CD4-positive, alpha-beta T cell treated with Interferon alpha-2 for 1 hour (primary cell): ENCODE measurements around the gene RDX.

Source experiments
- DNase-seq, 2 donors: peaks; one replicate each; pipeline ENCODE4 v3.0.0-alpha.2; 2020 to 2022

Gene RDX

DNA sequence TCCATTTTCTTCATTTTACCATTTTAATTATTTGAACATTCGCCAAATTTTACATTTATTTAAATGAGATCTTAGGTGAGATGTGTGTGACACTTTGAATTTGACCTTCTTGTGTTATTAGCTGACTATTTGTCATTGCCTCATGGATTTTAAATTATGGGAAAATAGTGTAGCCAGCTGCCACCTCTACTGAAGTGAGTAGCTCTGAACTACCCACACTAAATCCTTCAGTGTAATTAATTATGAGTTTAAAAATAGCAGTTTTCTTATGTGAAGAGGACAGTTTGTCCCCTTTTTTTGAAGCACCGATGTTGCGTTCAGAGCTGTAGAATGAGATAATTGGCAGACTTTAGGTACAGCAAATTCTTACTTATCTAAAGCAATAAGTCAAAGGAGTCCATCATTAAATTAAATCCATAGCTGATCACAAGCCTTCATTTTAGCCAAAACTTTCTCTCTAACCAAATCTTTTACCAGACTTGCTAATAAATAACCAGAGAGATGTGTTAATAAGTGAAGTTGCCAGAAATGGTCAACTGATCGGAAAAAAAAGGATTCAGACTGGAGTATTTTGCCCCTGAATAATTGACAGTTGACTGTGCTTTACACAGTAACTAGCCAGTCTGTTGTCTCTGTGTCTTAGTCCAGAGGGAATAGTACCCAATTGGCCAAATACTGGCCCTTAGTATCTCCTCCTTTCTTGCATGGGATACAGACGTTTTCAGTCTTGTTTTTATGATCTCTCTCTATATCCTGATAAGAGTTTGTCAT, 128.2 kb downstream of the RDX start:
- no peak for DNase-seq

DNA sequence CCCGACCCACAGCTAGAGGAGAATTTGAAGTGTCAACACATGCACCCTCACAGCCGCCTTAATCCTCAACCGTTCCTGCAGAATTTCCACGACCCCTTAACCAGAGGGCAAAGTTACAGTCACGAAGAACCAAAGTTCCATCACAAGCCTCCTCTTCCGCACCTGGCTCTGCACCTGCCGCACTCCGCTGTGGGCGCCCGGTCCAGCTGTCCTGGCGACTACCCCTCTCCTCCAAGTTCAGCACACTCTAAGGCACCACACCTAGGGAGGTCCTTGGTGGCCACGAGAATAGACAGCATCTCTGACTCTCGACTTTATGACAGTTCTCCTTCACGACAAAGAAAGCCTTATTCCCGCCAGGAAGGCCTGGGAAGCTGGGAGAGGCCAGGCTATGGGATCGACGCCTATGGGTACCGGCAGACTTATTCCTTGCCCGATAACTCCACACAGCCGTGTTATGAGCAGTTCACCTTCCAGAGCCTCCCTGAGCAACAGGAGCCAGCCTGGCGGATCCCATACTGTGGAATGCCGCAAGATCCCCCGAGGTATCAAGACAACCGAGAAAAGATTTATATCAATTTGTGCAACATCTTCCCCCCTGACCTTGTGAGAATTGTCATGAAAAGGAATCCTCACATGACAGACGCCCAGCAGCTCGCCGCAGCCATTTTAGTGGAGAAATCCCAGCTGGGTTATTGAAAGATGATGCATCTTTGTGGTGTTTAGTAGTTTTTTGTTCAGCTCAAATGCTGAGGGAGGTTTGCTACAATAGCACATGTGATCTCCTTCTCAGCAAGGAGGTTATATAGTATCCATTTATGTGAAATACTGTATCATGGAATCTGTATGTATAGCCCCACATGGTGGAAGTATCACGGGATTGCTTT, 131.1 kb downstream of the RDX start:
- no peak for DNase-seq

- DNase-seq: no peak
Measured at GRCh38 chr11:110162216-110162615, 134.2 kb downstream of the RDX start.

DNA sequence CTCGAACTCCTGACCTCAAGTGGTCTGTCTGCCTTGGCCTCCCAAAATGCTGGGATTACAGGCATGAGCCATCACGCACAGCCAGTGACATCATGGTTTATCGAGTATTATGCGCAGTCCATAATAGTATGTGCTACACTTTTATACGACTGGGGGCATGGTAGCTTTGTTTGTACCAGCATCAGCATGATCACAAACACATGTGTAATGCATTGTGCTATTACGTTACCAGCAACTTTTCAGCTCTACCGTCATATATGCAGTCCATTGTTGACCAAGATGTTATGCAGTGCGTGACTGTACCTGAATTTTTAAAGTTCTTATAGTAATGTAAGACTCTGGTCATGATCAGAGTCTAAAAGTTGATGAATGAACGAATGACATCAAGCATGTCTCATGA, 135.4 kb downstream of the RDX start:
- no peak for DNase-seq

GRCh38 chr11:110160437-110160836, 136.0 kb downstream of the RDX start:
- no peak for DNase-seq

- DNase-seq: no peak
Measured at GRCh38 chr11:110160016-110160415, 136.4 kb downstream of the RDX start.

DNA sequence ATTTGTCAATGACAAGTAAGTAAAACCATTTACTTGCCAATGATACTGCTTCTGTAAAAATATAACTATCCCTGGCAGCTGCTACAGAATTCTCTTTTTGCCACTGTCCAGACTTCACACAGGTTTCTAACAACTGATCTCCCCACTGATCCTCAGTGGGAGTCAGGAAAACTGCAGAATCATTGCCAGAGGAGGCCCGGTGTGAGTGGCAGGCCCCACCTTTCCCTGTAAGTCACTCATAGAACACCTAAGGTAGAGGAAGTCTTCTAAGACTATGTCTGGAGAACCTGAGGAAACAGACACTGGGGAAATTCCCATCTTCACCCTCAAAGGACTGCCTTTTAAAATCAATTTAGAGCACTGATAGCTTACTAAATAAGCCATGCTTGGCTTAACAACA, 136.9 kb downstream of the RDX start:
- DNase-seq: no peak

DNA sequence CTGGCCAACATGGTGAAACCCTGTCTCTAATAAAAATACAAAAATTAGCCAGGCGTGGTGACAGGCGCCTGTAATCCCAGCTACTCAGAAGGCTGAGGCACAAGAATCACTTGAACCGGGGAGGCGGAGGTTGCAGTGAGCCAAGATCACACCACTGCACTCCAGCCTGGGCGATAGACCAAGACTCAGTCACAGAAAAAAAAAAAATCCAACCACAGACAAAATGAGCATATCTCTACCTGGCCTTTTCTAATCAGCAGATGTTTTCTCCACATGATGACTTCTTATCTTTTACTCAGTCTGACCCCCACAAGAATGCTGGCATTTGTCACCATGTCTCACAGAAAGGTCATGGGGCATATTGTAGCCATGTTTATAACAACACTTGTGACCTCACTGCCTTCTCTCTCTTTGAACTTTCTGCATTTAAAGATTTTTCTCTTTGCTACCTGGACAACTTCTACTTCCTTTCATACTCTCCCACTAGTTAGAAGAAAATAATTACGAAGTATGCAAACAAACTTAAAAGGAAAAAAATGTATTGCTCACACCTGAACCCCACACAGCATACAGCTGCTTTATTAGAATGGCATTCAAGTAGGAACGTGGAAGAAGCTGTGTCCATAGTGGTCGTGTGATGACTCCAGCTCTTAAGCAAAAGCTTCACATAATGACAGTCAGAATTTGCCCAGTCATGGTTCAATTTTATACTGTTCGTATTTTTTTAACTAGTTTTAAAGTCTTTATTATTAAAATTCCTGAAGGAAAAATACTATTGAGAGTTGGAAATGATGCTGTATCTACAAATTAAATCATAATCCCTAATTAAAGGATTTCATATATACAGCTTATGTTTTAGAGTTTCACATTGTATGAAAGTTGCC, 137.9 kb downstream of the RDX start:
- DNase-seq: no peak

- DNase-seq: no peak
Measured at GRCh38 chr11:110156503-110156902, 139.9 kb downstream of the RDX start.

GRCh38 chr11:110153474-110153873, 142.9 kb downstream of the RDX start:
- DNase-seq: no peak

DNA sequence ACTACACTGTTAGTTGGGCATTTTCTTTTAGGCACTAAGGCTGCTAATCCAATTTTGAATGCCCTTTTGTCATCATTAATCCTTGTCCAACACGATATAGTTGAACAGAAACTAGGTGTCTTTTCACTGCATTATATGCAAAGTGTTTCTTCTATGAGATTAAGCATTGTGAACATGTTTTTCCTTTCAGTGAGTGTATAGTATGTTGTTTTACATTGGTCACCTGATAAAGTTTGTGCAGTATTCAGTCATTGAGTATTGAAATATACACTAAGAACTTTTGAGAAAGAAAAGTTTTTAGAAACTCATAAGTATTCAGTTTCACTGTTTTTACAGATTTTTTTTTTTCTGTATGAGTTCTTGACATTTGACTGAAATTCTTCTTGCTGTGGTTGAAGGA, 144.2 kb downstream of the RDX start:
- DNase-seq: no peak

DNA sequence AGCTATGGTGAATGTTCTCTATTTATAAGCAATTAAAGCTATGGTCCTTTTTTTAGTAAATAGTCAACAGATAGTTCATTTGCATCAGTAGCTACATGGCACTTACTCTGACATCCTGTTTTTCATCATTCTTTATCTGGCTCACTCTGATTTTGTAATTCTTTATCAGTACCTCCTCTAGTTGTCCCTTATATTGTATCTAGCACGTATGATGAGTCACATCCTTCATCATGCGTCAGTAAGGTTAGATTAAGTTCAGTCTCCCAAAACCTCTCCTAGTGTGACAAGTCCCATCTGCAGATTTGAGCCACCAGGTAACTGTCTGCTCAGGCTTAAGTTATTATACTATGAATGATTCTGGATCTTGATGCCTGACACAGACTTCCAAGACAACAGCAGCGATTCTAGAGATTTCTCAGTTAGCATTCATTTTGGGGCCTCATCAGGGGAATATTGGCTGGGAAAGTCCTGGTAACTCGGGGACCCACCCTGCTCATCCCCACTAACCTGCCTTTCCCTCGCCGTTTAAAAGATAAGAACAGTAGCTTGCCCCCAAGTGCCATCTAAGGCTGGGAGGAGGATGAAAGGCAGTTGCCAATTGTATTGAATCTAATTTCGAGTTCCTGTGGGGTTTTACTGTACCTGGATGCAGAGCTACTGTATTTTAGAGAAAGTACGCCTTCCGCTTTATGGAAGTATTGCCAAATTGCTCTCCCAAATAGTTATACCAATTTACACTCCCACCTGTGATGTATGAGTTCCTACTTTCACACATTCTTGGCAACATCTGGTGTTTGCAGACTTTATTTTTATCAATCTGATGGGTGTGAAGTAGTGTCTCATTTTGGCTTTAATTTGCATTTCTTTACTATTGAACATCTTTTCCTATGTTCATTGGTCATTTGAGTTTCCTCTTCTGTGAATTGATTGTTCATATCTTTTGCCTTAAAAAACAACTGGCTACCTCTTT, 147.4 kb downstream of the RDX start:
- DNase-seq: no peak

DNA sequence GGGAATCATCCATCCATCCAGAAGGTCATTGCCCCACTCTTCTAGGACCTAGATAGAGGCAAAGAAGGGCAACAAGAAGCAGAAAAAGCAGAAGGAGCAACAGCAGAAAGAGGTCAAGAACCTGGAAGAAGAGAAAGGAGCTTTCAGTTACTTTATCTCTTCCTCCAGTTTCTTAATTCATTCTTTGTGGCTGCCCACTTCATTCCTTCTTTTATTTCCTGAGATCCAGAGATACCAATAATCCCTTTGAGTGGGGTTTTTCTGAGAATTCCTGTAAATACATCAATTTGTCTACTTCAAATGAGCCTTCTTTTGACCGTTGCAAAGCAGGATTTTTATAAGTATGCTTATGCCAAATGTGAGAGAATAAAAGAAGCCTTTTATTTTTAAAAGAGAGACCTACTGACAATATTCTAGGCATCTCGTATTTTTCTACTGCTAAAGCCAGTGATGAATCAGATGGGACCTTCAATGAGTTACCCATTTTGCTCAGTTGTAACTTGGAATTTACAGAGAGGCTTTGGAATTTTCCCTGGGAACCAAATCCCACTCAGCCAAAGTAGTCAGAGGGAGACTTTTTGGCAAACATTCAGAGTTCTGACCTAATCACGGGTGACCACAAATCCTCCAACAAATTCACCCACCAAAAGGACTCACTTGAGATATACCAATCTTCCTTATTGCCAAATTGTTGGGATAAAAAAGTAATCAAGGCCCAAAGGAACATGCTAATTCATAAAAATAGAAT, 148.3 kb downstream of the RDX start:
- DNase-seq: no peak

- DNase-seq: no peak
Measured at GRCh38 chr11:110141812-110142211, 154.6 kb downstream of the RDX start.

- no peak for DNase-seq
Measured at GRCh38 chr11:110134110-110134509, 162.3 kb downstream of the RDX start.

DNA sequence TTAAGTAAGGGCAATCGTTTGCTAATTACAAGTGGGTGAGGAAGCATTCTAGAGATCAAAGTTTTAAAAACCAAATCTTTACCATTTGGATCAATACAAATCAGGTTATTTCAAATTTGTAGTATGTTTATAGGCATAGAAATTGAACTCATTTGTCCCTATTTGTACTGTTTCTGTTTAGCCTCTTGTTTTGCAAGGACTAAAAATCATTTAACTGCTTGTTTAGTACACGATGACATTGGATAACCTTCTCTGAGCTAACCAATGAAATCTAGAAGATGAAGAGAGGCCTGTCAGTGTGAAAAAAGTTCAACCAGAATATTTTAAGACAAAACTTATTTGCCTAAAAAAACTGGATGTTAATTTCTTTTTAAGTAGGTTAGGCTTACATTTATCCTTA, 163.3 kb downstream of the RDX start:
- DNase-seq: no peak

GRCh38 chr11:110131386-110132123, 164.9 kb downstream of the RDX start:
- DNase-seq: no peak

DNA sequence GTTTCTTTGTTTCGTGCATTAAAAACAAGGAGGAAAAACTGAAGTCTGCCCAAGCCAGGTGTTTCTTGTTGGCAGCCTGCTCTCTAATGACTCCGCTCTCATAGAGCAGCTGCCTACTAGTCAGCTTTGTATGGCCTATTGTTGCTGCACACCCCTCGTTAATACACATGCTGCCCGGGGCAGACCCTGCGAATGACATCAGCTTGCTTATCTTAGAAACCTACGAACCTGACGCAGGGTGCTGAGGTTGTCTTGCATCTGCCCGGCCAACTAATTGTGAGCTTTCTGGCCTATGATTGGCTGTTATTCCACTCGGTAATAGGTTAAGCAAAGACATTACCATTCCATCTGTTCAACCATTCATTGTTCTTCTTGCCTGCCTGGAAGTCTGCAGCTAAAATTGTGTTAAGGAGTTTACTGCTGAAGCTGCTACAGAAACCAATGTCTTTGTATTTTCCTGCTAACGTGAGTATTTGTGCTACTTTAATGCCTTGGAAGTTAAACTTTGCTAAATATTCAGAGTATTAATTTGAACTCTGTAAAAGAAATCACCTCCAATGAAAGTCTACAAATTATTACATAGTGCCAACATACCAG, 165.7 kb downstream of the RDX start:
- DNase-seq: no peak

- DNase-seq: no peak
Measured at GRCh38 chr11:110128161-110128560, 168.3 kb downstream of the RDX start.

DNA sequence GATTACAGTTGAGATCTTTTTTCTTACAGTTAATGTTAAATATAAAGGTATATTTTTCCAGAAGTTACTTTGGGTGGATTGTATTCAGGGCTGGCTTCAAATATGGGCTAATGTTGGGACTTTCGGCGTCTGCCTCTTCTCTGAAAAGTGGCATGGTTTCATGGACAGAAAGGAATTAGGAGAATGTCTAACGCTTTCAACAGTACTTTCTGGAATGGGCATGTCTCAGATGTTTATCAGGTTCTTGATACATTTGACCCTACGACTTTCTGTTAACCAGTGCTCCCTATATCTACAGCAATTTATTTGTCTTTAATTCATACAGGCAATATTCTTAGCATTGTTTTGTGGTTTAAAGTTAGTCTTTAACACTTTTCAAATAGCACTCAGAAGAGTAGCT, 169.5 kb downstream of the RDX start:
- DNase-seq: no peak
